GM18498 (cell line): Measurements from ENCODE around the gene DNAAF1.

Experiments used
- ATAC-seq: cut with Tn5 transposase; IDR thresholded peaks from one replicate; pipeline ENCODE4 v1.9.1; 2021; ENCODE audit warnings: mild to moderate bottlenecking, moderate library complexity; ENCODE audit not compliant: unreplicated experiment

DNAAF1 gene

GRCh38 chr16:84159007-84159406 is 13.9 kb downstream of the DNAAF1 start:
- no peak for ATAC-seq

DNA sequence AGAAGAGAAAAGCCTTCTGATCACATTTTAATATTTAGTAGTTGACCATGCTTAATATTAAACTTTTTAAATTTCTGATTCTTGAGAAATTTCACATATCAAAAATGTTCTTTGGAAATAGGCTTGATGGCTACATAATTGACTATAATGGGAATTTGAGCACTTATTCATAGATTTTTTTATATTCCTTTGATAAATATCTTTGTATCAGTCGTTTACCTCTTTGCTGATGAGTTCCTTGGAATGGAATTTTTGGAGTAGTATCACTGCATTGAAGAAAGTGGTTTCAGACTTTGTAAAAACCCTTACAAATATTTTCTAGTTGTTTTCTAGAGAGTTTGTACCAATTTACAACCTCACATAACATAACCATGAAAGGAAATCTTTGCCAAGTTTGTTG is 14.7 kb downstream of the DNAAF1 start:
- no peak for ATAC-seq

GRCh38 chr16:84161037-84161436 is 15.9 kb downstream of the DNAAF1 start:
- ATAC-seq = no peak

DNA sequence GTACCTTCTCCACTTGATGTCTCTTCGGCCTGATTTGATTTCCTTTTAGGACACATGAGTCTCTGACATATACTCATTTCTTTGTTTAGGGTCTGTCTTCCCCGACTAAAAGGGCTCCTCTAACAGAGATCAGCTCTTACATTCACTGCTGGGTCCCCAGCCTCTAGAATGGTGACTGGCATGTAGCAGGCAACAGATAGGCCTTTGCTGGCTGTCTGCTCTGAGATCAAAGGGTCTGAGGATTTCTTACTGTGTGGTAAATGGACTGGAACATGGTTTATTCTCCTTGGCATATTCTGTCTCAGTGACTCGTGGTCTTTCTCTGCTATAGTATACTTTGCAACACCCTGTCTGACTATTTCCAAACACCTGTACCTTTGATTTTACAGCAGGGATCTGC is 16.7 kb downstream of the DNAAF1 start:
- ATAC-seq = no peak

DNA sequence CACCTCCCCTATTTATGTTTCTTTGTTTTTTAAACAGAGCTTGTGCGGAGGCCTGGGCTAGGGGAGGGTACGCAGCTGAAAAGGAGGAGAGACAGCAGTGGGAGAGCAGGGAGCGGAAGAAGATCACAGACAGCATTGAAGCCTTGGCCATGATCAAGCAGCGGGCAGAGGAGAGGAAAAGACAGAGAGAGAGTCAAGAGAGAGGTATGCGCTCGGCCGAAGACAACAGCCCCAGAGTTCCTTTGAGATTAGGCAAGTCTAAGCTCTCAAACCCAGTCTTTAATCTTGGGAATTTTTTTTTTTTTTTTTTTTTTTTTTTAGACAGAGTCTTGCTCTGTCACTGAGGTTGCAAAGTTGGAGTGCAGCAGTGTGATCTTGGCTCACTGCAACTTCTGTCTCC is 20.6 kb downstream of the DNAAF1 start:
- no peak for ATAC-seq

DNA sequence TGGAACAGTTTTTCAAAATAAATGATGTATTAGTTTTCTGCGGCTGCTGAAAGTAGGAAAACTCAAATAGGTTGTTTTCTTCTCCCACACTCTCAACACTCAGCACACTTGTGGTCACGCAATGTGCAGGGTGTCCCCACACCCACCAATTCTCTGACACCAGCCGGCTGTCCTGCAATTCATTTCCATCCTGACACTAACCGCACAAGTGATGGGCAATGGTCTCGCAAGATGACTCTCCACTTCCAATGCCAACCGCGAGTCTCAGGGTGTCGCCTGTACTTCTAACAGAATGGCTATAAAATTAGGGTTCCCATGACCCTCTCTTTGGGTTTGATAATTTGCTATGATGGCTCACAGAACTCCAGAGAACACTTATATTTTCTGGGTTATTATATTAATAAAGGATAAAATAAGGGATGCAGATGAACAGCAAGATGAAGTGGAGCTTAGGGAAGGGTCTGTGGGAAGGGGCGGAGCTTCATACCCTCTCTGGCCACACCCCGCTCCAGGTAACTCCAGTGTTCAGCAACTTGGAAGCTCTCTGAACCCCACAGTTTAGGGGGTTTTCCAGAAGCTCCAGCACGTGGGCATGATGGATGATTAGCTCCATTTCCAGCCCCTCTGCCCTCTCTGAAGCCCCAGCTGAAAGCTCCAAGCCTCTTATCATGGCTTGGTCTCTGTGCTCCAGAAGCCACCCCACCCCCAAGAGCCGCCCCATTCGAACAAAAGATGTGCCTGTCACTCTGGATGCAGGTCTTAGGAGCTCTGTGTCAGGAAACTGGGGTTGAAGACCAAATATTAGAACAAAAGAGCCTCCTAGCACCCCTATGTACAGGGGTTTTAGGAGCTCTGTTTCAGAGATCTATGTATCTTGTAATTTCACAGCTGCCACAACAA is 21.9 kb downstream of the DNAAF1 start:
- ATAC-seq = no peak

DNA sequence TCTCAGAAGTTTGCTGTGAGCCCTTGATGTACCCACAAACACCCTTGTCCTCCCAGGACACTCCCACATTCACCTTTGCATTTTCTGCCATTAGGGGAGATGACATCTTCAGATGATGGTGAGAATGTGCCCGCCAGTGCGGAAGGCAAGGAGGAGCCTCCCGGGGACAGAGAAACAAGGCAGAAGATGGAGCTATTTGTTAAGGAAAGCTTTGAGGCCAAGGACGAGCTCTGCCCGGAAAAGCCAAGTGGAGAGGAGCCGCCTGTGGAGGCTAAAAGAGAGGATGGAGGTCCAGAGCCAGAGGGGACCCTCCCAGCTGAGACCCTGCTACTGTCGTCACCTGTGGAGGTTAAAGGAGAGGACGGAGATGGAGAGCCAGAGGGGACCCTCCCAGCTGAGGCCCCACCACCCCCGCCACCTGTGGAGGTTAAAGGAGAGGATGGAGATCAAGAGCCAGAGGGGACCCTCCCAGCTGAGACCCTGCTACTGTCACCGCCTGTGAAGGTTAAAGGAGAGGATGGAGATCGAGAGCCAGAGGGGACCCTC is 24.7 kb downstream of the DNAAF1 start:
- ATAC-seq = no peak

- ATAC-seq = no peak
Measured at GRCh38 chr16:84174396-84174795, 29.3 kb downstream of the DNAAF1 start.

DNA sequence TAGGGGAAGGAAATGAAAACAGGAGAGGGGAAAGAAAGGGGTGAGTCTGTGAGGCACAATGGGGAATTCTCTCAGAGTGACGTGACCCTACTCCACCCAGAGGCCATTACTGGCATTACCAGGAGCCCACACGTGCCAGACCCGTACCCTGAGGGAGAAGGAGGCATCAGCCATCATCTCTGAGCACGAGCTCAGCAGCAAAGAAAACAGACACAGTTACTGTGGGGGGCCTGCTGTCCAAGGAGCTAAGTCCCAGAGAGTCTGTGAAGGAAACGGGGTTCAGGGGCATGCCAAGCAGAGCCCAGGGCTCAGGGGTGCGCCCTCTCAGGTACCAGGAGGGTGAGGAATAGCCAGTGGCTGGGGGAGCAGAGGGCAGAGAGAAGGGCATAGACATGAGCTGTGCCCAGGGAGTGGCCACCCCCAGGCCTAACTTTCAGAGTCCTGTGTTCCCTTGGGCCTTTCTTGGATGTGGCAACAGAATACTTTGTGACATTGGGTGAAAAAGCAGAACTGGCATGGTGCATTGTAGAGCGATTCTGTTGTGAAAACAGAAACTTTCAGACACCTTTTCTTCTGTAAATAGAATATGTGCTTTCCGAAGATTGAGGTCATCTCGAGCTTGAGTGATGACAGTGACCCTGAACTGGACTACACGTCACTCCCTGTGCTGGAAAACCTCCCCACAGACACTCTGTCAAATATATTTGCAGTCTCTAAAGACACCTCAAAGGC is 30.4 kb downstream of the DNAAF1 start:
- peak; percentile 73 for ATAC-seq

DNA sequence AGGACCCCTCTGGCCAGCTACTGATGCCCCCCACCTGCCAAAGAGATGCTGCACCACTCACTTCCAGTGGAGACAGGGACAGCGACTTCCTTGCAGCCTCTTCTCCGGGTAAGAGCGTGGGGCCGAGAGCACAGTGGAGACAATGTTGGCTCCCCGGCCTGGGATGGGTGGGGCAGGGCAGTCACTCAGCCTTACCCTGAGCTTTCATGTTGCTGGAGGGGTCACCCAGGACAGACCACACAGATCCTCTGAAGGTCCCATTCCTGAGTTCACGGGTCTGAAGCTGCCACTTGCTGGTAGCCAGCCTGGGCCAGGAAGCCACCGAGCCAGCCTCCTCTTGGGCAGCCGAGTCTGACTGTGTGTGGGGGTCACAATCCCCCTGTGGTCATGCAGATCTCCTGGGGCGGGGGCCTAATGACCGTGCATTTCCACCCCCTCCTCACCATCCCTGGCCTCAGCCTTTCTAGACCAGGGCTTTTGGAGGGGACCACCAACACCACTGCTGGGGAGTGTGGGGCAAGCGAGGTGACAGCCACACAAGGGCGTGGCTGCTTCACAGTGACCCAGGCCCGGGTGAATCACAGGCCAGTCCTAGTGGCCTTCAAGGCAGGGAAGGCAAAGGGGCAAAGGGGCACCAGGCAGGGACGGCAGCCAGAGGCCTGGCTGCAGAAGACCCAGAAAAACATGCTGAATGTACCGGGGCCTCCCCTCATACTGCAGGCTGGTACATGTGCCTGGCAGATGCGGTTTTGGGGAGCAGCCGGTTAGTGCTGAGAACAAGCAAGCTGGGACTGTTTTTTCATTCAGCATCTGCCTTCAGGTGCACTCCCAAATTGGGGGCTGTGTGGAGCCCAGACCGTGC is 31.3 kb downstream of the DNAAF1 start:
- no peak for ATAC-seq

- ATAC-seq = no peak
Measured at GRCh38 chr16:84177741-84178073, 32.6 kb downstream of the DNAAF1 start.

- ATAC-seq = no peak
Measured at GRCh38 chr16:84178146-84178765, 33.1 kb downstream of the DNAAF1 start.

DNA sequence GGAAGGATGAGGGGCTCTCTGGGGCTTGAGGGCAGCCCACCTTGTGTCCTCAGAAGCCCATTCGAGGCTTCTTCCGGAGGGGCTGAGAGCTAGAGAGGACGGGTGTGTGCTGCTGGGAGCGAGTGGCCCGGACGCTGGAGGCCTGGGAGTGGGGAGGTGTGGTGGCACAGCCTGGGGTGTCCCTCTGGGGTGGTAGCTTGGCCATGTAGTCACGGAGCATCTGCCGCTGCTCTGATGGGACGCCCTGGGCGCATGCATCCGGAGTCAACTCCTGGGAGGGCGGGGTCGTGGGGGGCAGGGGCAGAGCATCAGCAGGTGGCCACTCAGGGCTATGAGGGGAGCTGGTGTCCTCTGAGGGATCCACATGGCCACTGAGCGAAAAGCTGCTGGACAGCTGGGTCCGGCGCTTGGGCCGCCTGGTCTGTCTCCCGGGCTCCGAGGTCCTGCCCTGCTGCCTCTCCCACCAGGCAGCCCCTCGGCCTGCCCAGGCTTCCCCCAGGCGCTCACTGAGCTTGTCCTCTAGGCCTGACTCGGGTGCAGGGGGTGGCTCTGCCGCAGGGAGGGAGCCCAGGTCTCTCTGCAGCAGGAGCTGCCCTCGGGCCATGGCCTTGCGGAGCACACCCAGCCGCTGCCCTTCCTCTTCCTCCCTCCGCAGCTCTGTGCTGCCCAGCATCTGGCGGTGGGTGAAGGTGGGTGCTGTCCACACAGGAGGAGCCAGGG is 33.9 kb downstream of the DNAAF1 start:
- no peak for ATAC-seq

DNA sequence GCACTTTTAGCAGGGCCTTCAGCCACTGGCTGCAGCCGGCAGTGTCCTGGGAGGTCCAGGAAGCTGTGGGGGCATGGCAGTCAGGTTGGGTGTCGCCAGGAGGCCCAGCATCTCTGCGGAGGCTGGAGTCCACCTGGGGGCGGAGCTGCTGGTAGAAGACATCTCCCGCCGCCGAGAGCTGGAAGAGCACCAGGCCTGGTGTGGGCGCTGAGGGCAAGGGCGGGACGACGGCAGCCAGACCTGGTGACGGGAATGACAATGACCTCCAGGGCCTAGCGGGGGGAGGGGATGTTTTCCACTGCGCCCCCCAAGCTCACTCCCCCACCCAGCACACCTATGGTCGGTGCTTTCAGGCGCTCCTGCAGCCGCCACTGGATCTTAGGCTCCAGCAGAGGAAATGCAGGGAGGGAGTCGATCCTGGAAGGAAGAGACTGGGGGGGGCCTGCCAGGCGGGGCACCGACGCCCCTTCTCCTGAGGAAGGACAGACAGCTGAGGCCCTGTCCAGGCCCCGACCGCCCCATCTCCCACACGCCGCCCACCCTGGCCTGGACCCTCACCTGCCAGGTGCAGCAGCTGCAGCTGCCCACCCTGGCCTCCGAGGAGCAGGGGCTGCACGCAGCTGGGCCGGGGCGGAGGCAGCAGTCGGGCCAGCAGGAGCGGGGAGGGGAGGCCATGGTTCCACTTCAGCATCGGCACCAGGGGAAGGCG is 34.7 kb downstream of the DNAAF1 start:
- no peak for ATAC-seq

DNA sequence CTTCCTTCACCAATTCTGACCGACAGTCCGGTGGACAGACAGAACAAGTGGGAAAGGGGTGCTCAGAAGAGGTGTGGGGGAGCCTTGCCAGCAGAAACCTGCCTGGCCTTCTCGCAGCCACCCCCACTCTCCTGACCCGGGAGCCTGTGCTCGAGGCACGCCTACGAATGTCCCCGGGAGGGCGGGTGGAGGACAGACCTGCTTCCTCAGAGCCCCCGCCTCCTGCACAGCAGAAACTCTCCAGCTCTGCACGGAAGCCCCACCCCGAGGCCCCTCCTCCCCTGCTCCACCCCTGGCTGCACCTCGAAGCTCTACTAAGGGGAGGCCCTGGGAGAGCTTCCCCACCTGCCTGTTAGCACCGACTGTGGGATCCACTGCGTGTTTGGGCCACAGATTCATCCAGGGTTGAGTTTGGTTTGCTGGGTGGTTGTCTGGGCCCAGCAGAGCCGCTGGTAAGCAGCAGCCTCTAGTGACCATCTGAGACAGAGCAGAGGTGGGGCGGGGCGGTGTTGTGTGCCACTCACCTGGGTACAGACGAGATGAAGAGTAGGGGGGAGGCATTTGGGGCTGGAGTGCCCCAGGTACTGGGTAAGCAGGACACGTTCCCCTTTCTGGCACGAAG is 35.5 kb downstream of the DNAAF1 start:
- no peak for ATAC-seq

DNA sequence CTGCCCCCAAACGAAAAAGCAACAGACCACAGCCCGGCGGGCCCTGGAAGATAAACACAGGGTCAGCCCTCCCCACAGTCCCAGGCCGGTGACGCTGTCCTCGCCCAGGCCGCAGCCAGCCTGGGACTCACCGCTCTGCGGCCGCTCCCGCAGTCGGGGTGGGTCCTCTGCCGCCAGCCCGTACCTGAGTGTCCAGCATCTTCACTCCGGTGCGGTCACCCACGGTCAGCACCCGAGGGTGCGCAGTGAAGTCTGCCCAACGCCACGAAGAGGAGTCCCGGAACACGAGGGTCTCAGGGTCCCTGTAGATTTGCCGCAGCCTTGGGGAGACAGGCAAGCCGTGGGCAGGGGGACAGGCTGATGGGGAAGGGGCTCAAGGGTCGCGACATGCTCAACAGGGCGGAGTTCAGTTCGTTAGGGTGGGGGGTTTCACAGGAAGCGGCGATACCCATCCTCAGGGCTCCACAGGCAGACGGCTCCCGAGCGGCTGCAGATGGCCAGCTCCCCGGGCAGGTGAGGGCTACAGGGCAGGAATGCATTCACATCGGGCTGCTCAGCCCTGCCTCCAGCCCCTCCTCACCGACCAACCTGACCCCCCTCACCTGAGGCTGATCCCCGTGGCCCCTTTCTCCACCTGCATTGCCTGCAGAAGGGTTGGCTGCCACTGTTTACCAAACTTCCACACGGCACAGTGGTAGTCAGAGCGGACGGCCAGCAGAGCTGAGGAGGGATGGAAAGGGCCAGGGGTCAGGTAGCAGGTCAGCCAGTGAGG is 36.2 kb downstream of the DNAAF1 start:
- ATAC-seq = no peak

GRCh38 chr16:84182104-84182503 is 37.0 kb downstream of the DNAAF1 start:
- ATAC-seq = no peak
